Measurements from ENCODE around the gene SHLD3.
A peak's percentile ranks its signal among the peaks of the same experiment; 100 is the strongest.

Gene SHLD3

DNA sequence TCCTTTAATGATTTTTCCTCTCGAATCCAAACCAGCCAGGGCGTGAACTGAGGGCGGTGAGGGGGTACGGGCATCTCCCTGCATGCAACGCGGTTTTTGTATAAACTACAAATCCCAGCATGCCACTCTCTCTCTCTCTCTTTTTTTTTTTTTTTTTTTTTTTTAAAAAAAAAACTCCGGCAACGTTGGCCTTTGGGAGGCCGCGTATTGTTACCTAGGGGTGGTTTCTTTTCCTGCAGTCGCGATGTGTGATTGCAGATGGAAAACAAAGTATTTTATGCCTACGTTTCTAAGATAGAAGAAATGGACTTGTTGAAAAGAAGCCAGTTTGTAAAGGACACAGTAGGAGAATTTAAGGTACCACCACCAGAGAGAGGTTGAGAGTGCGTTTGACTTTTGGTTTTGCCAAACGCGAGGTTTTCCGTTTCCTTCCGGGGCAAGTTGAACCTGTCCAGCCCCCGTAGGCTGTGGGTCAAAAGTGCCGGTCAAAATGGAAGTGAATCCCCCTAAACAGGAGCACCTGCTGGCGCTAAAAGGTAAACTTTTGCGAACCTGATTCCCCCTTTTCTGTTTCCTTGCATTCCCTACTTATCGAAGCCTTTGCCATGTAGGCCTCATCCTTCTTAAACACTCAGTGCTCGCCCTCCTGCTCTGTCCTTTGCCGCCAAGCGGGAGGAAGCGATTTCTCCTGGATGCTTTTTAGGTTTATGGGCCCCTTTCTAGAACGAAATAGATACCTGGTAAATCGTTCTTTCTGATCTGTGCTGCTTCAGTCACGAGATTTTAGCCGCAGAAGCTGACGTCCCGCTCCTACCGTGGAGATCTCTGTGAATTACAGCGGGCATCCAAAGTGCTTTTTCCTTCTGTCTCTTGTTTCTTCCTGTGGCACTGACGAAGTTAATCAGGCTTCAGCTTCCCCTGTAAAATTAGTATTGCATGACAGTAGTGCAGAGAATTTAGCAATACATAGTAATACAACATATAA lies at the start of gene SHLD3, which contains the start of gene TRAPPC13 (continued):
- TF ChIP-seq ZFHX2 (tag by site-specific recombination; conservative IDR thresholded peaks at IDR 0.05), result peak; percentile 28; the same call in 1 of the 2 replicates
- peak; percentile 90; the same call in 1 of the 2 replicates for TF ChIP-seq MZF1 (tag by site-specific recombination; IDR thresholded peaks at IDR 0.05; ENCODE audit: borderline replicate concordance)
- no peak for TF ChIP-seq ZNF558 (tag by site-specific recombination; IDR thresholded peaks at IDR 0.05)
- TF ChIP-seq PRDM1 (tag by site-specific recombination; IDR thresholded peaks at IDR 0.05), result peak; percentile 84
- TF ChIP-seq, protein P1, sequence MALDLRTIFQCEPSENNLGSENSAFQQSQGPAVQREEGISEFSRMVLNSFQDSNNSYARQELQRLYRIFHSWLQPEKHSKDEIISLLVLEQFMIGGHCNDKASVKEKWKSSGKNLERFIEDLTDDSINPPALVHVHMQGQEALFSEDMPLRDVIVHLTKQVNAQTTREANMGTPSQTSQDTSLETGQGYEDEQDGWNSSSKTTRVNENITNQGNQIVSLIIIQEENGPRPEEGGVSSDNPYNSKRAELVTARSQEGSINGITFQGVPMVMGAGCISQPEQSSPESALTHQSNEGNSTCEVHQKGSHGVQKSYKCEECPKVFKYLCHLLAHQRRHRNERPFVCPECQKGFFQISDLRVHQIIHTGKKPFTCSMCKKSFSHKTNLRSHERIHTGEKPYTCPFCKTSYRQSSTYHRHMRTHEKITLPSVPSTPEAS (tag by site-specific recombination; IDR thresholded peaks at IDR 0.05), result no peak
- peak; percentile 36; the same call in 1 of the 2 replicates for TF ChIP-seq ZNF639 (tag by site-specific recombination; IDR thresholded peaks at IDR 0.05)
- TF ChIP-seq, protein P2, sequence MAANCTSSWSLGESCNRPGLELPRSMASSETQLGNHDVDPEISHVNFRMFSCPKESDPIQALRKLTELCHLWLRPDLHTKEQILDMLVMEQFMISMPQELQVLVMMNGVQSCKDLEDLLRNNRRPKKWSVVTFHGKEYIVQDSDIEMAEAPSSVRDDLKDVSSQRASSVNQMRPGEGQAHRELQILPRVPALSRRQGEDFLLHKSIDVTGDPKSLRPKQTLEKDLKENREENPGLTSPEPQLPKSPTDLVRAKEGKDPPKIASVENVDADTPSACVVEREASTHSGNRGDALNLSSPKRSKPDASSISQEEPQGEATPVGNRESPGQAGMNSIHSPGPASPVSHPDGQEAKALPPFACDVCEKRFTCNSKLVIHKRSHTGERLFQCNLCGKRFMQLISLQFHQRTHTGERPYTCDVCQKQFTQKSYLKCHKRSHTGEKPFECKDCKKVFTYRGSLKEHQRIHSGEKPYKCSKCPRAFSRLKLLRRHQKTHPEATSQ (tag by site-specific recombination; IDR thresholded peaks at IDR 0.05), result no peak
- no peak for TF ChIP-seq ZNF645 (tag by site-specific recombination; IDR thresholded peaks at IDR 0.05)

DNA sequence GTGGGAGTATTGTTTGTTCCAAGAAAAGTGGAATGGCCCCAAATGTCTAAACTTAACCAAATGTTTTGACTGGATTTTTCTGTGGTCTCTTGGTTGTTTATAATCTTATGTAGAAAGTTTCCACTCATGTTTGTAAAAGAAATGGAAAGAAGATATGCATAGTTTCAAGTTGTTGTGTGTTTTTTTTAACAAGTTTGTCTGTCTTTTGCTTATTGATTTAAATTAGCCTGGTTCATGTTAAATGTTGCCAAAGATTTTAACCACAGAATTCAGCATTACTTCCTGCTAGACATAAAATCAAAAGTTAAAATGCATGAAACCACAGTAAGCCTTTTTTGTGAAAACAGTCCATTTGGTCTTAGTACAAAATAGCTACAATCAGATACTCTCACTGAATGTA lies 47.7 kb upstream of the SHLD3 start:
- Histone ChIP-seq H3K36me3 (ENCODE audit: control insufficient read depth in 2 of 2, insufficient read depth in 1 of 2, low read length in 2 of 2) (peaks cover 47 to 71% of the 10 kb centered on the region in 2 experiments), H3K27ac (ENCODE audit: extremely low read depth, low read depth, low read length) (no peak overlapping the region), H3K9me3 (ENCODE audit: control insufficient read depth, insufficient read depth, low read depth, low read length) (no peaks in the 10 kb centered on the region), H3K4me3 (ENCODE audit: low read depth, low read length) (no peak overlapping the region), H3K4me1 (ENCODE audit: control insufficient read depth, insufficient read depth, low read length) (no peaks in the 10 kb centered on the region)
- TF ChIP-seq ZNF132 (tag by site-specific recombination; IDR thresholded peaks at IDR 0.05; ENCODE audit: borderline replicate concordance) (no peak), SCRT2 (tag by site-specific recombination; IDR thresholded peaks at IDR 0.05) (no peak), SP3 (tag by site-specific recombination; IDR thresholded peaks at IDR 0.05) (no peak), MYNN (tag by site-specific recombination; IDR thresholded peaks at IDR 0.05; ENCODE audit: borderline replicate concordance) (no peak), ZNF341 (tag by site-specific recombination; IDR thresholded peaks at IDR 0.05; ENCODE audit: low read depth) (no peak), ZNF2 (tag by site-specific recombination; IDR thresholded peaks at IDR 0.05) (no peak), REPIN1 (tag by site-specific recombination; IDR thresholded peaks at IDR 0.05; ENCODE audit: low read depth) (no peak), ZNF48 (tag by site-specific recombination; IDR thresholded peaks at IDR 0.05) (no peak), ZNF19 (tag by site-specific recombination; IDR thresholded peaks at IDR 0.05; ENCODE audit: low read depth) (no peak), ZNF560 (tag by site-specific recombination; IDR thresholded peaks at IDR 0.05; ENCODE audit: borderline replicate concordance) (no peak), ZNF529 (tag by site-specific recombination; IDR thresholded peaks at IDR 0.05; ENCODE audit: insufficient replicate concordance) (no peak), WT1 (tag by site-specific recombination; IDR thresholded peaks at IDR 0.05) (no peak), ZNF664 (tag by site-specific recombination; IDR thresholded peaks at IDR 0.05) (no peak), ZNF10 (tag by site-specific recombination; IDR thresholded peaks at IDR 0.05) (no peak), ZNF366 (tag by site-specific recombination; conservative IDR thresholded peaks at IDR 0.05) (no peak), ZNF266 (tag by site-specific recombination; IDR thresholded peaks at IDR 0.05; ENCODE audit: low read depth) (no peak)
- TF ChIP-seq, protein P3, sequence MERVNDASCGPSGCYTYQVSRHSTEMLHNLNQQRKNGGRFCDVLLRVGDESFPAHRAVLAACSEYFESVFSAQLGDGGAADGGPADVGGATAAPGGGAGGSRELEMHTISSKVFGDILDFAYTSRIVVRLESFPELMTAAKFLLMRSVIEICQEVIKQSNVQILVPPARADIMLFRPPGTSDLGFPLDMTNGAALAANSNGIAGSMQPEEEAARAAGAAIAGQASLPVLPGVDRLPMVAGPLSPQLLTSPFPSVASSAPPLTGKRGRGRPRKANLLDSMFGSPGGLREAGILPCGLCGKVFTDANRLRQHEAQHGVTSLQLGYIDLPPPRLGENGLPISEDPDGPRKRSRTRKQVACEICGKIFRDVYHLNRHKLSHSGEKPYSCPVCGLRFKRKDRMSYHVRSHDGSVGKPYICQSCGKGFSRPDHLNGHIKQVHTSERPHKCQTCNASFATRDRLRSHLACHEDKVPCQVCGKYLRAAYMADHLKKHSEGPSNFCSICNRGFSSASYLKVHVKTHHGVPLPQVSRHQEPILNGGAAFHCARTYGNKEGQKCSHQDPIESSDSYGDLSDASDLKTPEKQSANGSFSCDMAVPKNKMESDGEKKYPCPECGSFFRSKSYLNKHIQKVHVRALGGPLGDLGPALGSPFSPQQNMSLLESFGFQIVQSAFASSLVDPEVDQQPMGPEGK (tag by site-specific recombination; IDR thresholded peaks at IDR 0.05), result no peak
- TF ChIP-seq, protein P2 (tag by site-specific recombination; IDR thresholded peaks at IDR 0.05), result no peak
- CTCF ChIA-PET, result no interaction called here
- POLR2A ChIA-PET, result no interaction called here

Data from HEK293 (cell line).